8988T (cell line): ENCODE measurements around the gene SUMF1.
"Not testable (repeated sequence)": the region's sequence is repeated elsewhere in the genome, so short reads cannot be mapped to it uniquely, and the experiment has no call there.

Experiments used
- DNase-seq: peaks from one replicate; pipeline ENCODE4 v3.0.0; 2011

SUMF1 gene

GRCh38 chr3:4332574-4332973, 134.5 kb downstream of the SUMF1 start:
- no peak for DNase-seq

- no peak for DNase-seq
Measured at GRCh38 chr3:4332111-4332510, 135.0 kb downstream of the SUMF1 start.

- DNase-seq: not testable (repeated sequence)
Measured at GRCh38 chr3:4329806-4330205, 137.3 kb downstream of the SUMF1 start.

- no peak for DNase-seq
Measured at GRCh38 chr3:4326868-4327267, 140.2 kb downstream of the SUMF1 start.

- DNase-seq: no peak
Measured at GRCh38 chr3:4323246-4324027, 143.6 kb downstream of the SUMF1 start.

- no peak for DNase-seq
Measured at GRCh38 chr3:4322635-4323034, 144.4 kb downstream of the SUMF1 start.

- no peak for DNase-seq
Measured at GRCh38 chr3:4321732-4322131, 145.3 kb downstream of the SUMF1 start.

GRCh38 chr3:4320096-4320911, 146.8 kb downstream of the SUMF1 start:
- no peak for DNase-seq

- DNase-seq: no peak
Measured at GRCh38 chr3:4314688-4315087, 152.4 kb downstream of the SUMF1 start.

- DNase-seq: no peak
Measured at GRCh38 chr3:4313606-4314293, 153.3 kb downstream of the SUMF1 start.

- DNase-seq: no peak
Measured at GRCh38 chr3:4311496-4311895, 155.6 kb downstream of the SUMF1 start.
